Suppressor macrophage treated with lipopolysaccharide for 4 hours (primary cell): ENCODE results near the gene PRAME.
"Not testable (repeated sequence)": the region's sequence is repeated elsewhere in the genome, so short reads cannot be mapped to it uniquely, and the experiment has no call there.

ENCODE experiments used
- DNase-seq: peaks from one replicate; pipeline ENCODE4 v3.0.0-alpha.2; 2020

Gene PRAME

GRCh38 chr22:22550789-22551434 lies 8.2 kb downstream of the PRAME start:
- DNase-seq = no peak

DNA sequence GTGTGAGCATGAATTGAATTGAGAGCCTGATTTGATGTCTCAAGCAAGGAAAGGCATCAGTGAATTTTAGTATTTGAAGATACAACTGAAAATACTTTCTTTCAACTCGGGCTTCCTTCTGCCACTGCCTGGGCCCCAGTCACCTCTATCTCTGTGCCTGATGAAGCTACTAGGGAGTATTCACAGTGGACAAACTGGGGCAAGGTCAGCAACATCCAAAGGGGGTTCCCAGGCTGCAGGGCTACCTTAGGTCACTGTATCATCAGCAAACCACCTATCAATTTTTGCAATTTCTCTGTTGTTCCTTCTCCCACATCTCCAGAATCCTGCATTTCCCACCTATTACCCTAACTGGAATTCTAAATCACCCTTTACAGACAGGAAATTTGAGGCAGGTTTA lies 10.2 kb downstream of the PRAME start:
- DNase-seq = no peak

DNA sequence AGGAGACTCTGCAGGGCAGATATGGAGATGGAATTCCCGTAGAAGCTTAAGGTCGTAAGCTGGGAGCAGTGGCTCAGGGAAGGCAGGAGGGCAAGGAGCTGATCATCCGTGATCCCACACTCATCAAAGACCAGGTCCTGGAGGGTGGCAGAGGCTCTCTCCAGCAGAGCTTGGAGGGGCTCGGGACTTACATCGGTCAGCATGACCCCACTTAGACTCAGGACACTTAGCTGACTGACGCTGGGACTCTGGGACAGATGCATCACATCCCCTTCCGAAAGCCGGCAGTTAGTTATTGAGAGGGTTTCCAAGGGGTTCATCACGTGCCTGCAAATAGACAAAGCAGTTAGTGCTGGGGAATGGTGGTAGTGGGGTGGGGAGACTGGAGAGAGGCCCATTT lies 10.7 kb downstream of the PRAME start:
- no peak for DNase-seq

DNA sequence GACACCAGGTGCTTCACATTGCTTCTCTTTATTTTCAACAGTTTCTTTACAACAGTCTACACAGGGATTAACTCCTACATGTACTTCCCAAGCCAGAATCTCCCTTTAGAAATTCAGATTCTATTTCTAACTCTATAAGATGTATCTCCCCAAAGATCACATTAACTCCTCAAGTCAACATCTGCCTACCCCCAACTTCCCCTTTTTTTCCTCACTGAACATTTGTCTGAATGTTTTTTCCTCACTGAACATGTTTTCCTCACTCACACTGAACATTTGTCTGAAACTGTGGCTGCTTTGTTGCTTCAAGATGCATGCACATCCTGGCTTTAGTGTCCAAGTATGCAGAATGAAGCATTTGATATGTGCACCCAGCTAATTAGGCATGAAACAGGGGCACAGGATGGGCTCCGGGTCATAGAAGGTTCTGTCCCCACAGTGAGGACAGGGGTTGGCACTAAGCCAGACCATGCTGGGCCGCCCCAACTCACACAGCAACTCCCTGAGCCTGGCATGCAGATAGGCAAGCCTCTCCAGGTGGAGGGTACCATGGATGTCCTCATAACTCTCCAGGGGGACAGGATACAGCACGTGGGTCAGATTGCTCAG lies 11.3 kb downstream of the PRAME start:
- DNase-seq = no peak

DNA sequence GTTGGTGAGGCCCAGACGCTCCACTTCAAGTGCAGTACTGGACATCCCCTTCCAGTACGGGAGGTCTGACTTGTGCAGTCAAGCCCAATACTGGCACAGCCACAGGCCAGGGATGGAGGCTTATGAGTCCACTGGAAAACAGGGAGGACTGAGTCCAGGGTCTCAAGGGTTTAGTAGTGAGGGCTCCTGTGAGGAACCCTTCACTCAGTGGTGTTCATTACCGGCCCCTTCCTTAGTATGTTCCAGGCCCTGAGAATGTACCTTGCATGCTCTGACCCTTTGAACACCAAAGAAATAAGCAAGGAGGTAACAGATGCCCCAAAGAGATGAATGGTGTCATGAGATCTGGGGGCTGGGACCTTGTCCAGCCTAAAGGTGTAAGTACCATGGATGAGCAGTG lies 11.8 kb downstream of the PRAME start:
- DNase-seq = no peak

- DNase-seq = peak; percentile 45
Observed at GRCh38 chr22:22546490-22546889, 12.6 kb downstream of the PRAME start.

- DNase-seq = no peak
Observed at GRCh38 chr22:22545084-22545483, 14.0 kb downstream of the PRAME start.

DNA sequence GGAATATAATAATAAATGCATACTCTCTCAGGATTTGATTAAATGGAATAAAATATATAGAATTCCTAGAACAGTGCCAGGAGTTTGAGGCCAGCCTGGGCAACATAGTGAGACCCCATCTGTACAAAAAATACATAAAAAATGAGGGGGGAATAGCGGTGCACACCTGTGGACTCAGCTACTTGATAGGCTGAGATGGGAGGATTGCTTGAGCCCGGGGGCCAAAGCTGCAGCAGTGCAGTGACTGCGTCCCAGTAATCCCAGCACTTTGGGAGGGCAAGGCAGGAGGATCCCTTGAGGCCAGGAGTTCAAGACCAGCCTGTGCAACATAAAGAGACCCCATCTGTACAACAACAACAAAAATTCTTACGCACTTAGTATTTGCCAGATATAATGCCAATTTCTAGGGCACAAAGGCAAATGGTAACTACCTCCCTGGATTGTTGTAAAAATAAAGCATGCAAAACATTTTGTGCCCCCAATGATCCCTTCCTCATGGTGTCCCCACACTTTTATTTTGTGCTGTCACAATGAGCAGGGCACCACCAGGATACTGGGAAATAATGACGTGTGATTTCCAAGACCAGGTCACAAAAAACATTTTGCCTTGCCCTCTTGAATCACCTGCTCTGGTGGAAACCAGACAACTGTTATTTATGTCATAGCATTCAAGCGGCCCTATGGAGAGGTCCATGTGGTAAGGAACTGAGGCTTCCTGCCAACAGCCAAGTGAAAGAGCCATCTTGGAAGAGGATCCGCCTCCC lies 20.7 kb downstream of the PRAME start:
- no peak for DNase-seq

DNA sequence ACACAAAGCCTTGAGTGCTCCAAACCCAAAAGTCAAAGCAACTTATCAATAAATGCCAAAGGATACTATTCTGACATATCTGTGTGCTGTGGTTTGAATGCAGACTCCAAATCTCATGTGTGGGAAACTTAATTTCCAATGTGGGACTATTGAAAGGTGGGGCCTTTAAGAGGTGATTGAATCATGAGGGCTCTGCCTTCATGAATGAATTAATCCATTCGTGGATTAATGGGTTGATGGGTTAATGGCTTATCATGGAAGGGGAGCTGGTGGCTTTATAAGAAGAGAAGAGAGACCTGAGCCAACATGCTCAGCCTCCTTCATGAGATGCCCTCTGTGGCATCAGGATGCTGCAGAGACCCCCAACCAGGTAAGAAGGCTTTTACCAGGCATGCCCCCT lies 22.1 kb downstream of the PRAME start:
- no peak for DNase-seq

GRCh38 chr22:22536515-22536914 lies 22.6 kb downstream of the PRAME start:
- no peak for DNase-seq

DNA sequence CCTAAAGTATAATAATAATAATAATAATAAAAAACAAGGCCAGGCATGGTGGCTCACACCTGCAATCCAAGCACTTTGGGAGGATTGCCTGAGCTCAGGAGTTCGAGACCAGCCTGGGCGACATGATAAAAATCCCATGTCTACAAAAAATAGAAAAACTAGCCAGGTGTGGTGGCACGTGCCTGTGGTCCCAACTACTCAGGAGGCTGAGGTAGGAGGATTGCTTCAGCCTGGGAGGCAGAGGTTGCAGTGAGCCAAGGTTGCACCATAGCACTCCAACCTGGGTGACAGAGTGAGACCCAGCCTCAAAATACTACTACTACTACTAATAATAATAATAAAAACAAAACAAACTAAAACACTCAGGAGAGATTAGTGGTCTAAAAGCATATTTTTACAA lies 23.4 kb downstream of the PRAME start:
- no peak for DNase-seq

- no peak for DNase-seq
Observed at GRCh38 chr22:22534604-22535415, 24.3 kb downstream of the PRAME start.

DNA sequence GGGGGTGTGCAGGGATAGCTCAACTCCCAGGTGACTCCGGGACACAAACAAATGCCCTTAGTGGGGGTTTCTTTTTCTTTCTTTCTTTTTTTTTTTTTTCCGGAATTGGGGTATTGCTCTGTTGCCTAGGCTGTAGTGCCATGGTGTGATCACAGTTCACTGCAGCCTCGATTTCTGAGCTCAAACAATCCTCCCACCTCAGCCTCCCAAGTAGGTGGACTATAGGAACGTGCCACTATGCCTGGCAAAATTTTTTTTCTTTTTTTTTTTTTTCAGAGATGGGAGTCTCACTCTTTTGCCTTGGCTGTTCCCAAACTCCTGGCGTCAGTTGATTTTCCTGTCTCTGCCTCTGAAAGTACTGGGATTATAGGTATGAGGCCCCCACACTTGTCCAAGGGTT lies 25.2 kb downstream of the PRAME start:
- DNase-seq = no peak

DNA sequence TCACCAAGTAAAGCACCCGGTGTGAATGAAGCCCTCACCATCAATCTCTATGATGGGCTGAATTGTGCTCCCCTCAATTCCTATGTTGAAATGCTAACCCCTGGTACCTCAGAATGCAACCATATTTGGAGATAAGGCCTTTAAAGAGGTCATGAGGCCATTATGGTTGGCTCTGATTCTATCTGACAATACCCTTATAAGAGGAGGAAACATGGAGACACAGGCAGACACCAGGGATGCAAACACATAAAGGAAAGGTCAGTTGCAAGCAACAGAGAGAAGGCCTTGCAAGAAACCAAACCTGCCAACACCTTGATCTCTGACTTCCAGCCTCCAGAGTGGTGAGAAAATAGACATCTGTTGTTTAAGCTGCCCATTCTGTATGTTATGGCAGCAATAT lies 25.6 kb downstream of the PRAME start:
- no peak for DNase-seq

DNA sequence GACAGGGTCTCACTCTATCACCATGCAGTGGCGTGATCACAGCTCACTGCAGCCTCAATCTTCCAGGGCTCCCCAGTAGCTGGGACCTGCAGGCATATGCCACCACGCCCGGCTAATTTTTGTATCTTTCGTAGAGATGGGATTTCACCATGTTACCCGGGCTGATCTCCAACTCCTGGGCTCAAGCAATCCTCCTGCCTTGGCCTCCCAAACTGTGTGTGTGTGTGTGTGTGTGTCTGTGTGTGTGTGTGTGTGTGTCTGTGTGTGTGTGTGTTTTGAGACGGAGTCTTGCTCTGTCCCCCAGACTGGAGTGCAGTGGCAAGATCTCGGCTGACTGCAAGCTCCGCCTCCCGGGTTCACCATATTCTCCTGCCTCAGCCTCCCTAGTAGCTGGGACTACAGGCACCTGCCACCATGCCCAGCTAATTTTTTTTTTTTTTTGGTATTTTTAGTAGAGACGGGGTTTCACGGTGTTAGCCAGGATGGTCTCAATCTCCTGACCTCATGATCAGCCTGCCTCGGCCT lies 26.5 kb downstream of the PRAME start:
- not testable (repeated sequence) for DNase-seq

DNA sequence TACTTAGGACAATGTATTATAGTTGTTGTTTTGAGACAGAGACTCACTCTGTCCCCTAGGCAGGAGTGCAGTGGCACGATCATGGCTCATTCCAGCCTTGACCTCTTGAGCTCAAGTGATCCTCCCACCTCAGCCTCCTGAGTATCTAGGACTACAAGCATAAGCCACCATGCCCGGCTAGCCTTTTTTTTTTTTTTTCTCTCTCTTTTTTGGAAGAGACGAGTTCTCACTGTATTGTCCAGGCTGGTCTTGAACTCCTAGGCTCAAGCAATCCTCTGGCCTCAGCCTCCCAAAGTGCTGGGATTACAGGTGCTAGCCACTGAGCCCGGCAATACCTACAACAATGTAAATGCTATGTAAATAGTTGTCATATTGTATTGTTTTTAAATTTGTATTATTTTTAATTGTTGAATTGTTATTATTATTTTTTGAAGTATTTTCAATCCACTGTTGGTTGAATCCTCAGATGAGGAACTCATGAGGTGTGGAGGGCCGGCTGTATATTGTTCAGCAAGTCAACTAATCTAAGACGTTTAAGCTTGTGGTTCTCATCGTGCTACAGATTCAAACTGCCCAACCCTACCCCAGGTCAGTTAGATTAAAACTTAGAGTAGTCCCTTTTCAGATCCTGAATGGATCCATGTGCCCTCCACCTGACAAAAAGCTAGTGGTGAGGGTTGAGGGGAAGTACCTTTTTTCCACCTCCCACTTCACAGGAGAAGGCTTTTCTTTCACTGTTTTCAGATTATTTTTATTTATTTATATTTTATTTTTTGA lies 27.1 kb downstream of the PRAME start:
- DNase-seq = no peak

DNA sequence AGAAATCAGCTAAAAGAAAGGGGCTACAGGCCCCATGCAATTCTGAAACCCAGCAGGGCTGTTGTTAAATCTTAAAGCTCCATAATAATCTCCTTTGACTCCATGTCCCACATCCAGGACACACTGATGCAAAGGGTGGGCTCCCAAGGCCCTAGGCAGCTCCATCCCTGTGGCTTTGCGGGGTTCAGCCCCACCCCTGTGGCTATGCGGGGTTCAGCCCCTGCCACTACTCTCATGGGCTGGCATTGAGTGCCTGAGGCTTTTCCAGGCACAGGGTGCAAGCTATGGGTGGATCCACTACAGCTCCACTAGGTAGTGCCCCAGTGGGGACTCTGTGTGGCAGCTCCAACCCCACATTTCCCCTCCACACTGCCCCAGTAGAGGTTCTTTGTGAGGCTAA lies 30.3 kb downstream of the PRAME start:
- no peak for DNase-seq

- DNase-seq = peak; percentile 13
Observed at GRCh38 chr22:22527312-22527711, 31.8 kb downstream of the PRAME start.

DNA sequence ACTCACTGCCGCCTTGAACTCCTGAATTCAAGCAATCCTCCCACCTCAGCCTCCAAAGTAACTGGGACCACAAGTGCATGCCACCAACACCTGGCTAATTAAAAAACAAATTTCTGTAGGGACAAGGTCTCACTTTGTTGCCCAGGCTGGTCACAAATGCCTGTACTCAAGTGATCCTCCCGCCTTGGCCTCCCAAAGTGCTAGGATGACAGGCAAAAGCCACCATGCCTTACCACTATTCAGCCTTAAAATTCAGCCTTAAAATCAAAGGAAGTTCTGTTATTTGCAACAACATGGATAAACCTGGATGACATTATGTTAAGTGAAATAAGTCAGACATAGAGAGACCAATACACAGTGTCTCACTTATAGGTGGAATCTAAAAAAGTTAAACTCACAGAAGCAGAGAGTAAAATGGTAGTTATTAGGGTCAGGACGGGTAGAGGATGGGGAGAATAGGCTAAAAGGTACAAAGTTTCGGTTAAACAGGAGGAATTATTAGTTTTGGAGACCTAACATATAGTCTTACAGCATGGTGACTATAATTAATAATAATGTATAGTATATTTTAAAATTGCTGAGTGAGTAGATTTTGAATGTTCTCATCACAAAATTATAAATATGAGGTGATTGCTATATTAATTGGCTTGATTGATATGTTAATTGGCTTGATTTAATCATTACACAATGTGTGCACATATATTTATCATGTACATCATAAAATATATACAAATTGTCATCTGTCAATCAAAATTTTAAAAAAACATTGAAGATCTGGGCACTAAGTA lies 32.7 kb downstream of the PRAME start:
- no peak for DNase-seq

- DNase-seq = no peak
Observed at GRCh38 chr22:22523494-22523893, 35.6 kb downstream of the PRAME start.

- no peak for DNase-seq
Observed at GRCh38 chr22:22521631-22522030, 37.4 kb downstream of the PRAME start.
